Hematopoietic multipotent progenitor cell (in vitro differentiated cells): Measurements from ENCODE around the gene DNM1. TPM values are rescaled to one million over a fixed set of nuclear protein-coding genes. Genes with fewer than 3 reads are reported as not detected.
A peak's percentile ranks its signal among the peaks of the same experiment; 100 is the strongest.

Source experiments
- DNase-seq, 3 donors: peaks; one replicate each; pipeline ENCODE4 v3.0.0-alpha.2; 2011 to 2015; ENCODE audit warnings: low read depth in 2 of 3, low spot score in 2 of 3
- total RNA-seq: library from RNA; depleted of rRNA; stranded (reverse); fragments of >200 nt; gene quantifications from one replicate; pipeline ENCODE4 v1.2.3, GENCODE V29; 2012

The DNM1 gene
- 11.0 TPM for total RNA-seq

DNA sequence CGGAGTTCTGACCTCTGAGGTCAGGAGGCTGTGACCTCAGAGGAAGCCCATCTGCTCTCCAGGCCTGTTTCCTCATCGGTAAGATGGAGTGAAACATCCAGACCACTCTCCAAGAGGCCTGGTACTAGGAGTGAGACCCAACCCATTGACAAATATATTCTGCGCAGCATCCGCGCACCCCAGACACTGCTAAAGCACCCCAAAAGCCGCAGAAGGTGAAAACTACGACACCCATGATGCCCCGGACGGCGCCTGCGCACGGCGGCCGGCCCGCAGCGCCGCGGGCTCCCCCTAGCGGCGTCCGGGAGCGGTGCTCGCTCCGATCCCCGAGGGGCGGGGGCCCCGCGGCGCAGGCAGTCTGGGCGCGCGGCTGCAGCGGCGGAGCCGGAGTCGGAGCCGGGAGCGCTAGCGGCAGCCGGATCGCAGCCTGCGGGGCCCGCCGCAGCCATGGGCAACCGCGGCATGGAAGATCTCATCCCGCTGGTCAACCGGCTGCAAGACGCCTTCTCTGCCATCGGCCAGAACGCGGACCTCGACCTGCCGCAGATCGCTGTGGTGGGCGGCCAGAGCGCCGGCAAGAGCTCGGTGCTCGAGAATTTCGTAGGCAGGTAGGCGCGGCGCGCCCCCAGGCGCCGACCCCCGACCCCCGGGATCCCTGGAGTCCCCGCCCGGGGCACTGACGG lies at the start of gene DNM1:
Gene DNM1, plus strand, starts transcription at position 356 of the 683 bp plus-strand sequence. Its CDS starts 92 bp downstream, at position 448.
- peak; percentile 65 to 72 (median 68) for DNase-seq

DNA sequence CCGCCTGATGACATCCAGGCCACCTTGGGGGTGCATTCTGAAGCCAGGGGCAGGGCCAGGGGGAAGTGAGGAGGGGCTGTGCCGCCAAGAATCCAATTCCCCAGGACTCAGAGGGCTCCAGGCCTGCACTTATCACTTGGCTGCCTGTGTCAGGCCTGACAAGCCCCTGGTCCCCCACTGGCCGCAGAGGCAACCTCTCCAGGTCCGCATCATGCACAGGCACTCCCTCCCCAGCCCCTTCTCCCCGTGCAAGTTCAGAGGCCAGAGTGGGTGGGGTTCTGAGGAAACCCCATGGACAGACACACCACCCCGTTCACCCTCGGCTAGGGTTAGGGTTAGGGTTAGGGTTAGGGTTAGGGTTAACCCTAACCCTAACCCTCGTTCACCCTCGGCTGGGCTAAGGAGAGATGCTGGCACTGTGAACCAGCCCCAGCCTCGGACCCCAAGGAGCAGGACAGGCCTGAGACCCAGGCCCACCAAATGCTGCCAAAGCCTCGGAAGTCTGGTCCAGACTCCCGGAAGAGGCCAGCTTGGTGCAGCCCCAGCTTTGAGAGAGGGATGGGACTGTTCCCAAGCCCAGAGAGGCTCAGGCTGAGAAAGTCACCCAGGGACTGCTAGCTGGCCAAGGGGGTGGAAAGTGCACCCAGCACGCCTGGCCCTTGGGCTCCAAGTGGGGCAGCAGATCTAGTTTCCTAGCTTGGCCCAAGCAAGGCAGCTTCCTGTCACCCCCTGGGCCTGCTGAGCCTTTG lies 49.1 kb upstream of the DNM1 start:
- no peak for DNase-seq

DNA sequence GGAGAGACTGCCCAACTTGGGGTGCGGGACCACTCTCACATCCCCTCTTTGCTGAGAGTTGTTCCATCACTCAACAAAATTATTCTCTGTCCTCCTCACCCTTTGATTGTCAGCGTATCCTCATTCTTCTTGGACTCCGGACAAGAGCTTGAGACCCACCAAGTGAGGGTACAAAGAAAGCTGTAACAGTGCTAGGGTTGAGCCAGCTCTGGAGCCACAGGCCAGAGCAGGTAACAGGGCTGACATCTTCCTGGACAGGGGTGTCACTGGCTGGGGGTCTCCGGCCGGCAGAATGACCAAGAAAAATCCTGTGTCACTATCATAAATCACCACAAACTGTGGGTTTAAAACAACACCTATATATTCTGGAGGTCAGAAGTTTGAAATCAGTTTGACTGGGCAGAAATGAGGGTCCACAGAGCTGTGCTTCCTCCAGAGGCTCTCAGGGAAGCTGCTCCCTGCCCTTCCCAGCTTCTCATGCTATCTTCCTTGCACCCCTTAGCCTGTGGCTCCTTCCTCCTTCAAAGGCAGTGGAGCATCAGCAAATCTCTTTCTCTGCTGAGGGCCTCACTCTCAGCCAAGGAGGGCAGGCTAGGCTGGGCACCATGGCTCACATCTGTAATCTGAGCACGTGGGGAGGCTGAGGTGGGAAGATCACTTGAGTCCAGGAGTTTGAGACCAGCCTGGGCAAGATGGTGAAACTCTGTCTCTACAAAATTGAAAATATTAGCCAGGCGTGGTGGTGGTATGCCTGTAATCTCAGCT lies 47.3 kb upstream of the DNM1 start:
- DNase-seq, result no peak

DNA sequence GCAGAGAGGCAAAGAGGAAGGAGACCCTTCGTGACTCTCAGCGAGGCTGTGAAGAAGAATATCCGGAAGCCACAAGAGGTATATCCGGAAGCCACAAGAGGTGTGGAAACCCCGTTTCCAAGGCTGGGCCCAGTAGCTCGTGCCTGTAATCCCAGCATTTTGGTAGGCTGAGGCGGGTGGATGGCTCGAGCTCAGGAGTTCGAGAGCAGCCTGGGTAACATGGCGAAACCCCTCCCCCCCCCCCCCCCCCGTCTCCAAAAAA lies 43.7 kb upstream of the DNM1 start:
- peak; percentile 31 to 69 (median 54) for DNase-seq

DNA sequence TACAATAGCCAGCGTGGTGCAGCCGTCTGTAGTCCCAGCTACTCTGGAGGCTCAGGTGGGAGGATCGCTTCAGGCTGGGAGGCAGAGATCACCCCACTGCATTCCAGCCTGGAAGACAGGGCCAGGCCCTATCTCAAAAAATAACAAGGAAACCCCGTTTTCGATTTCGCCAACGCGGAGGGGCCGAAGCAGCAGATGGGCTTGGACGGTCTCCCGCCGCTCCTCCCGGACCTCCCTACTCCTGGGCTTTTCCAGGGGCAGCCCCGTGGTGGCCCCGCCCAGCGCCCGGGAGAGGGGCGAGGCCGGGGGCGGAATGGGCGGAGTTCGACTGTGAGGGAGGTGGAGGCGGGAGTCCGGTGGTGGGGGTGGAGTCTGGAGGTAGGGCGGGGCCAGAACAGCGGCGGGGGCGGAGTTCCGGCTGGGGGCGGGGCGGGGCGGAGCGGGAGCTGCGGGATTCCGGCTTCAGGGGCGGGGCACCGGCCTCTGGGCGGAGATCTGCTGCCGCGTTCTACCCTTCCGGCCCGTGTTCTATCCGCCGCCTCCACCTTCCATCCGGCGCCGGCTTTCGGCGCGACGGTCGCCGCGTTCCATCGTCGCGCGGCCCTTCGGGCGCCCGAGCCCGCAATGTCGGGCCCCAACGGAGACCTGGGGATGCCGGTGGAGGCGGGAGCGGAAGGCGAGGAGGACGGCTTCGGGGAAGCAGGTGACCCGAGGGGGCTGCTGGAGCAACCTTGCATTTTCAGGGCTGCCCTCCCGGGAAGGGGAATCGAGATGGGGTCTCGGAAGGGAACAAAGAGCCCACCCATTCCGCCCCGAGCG lies 43.2 kb upstream of the DNM1 start, which contains the start of gene BBLN:
Gene BBLN, plus strand, starts transcription at position 482 of the 819 bp plus-strand sequence. Its CDS starts 143 bp downstream, at position 625.
- peak; percentile 83 to 89 (median 88) for DNase-seq

DNA sequence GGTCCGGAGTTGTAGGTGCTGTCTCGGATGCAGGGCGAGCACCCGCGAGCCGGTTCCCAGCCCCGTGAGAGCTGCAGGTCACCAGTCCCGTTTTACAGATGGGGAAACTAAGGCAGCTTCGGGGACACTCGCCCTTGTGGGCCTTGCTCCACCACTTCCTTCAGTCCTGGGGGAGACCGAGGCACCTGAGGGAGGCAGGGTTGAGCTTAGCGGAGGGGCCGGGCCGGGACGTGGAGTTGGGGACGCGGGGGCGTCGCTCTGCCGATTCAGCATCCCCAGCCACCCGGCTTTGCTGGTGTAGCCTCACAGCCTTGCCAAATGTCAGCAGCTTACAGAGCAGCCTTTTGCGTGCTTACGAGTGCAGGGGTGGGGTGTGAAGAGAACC lies 42.6 kb upstream of the DNM1 start:
- peak in 2 of 3 donors; percentile 15 to 19 for DNase-seq

DNA sequence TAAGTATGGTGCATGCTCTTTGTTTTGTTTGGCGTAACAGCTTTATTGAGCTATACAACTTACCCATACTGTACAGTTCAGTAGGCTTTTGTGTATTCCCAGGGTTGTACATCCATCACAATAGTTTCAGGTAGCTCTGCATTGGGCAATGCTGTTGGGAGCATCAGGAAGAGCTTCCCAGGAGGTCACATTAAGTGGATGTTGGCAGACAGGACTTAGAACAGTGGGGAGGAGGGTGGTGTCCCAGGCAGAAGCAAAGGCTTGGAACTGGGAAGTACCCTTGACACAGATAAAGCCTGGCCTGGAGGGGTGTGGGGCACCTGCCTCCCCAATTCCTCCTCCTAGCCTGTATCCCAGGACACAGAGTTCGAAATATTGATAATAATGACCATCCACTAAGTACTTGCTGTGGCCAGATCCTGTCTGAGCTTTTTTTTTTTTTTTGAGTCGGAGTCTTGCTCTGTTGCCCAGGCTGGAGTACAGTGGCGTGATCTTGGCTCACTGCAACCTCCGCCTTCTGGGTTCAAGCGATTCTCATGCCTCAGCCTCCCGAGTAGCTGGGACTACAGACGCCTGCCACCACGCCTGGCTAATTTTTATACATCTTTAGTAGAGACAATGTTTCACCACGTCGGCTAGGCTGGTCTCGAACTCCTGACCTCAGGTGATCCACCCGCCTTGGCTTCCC lies 41.8 kb upstream of the DNM1 start:
- DNase-seq, result no peak

DNA sequence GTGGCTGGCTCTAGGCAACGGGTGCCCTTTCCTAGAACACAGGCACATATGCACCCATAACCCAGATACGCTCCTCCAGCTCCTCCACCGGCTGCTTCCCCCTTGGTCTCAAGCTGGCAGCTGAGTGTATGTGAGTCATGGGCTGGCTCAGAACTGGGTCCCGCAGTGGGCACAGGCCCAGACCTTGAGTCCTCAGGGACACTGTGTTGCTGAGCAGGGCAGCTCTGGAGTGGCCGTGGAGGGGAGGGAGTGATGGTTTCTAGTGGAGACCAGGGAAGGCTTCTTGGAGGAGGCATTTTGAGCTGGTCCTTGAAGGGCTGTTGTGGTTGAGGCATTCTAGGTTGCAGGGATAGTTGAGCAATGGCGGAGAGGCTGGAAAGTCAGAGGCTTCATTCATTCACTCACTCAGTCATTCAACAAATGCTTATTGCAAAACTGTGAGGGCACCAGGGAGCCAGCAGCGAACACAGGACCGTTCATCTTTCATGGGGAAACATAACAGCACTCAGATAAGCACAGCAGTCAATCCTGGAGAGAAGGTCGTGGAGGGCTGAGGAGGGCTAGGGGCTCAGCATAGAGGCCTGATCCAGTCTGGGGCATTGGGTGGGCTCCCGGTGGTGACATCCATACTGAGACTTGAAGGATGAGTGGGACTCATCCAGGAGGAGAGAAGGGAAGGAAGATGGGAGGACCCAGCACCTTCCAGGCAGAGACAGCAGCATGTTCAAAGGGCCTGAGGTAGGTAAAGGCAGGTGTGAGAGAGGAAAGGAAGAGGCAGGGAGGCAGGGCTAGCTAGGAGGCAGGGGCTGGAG lies 40.8 kb upstream of the DNM1 start:
- no peak for DNase-seq

DNA sequence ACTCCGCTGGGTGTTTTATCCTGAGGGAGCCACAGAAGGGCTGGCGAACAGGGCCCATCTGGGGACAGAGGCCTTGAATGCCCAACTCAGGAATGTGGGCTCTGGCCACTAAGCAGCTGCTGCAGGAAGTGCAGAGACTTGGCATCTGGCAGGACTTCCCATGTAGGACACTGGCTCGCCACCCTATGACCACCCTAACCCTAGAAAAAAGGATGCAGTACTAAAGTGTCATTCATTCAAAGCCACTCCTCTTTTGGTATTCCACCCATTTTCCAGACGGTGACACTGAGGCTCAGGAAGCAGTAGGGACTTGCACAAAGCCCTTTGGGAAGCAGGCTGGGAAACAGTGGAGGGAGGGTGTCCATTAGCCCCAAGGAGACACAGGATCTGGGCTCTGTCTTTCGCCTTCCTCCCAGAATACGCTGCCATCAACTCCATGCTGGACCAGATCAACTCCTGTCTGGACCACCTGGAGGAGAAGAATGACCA lies 40.1 kb upstream of the DNM1 start:
- no peak for DNase-seq

DNA sequence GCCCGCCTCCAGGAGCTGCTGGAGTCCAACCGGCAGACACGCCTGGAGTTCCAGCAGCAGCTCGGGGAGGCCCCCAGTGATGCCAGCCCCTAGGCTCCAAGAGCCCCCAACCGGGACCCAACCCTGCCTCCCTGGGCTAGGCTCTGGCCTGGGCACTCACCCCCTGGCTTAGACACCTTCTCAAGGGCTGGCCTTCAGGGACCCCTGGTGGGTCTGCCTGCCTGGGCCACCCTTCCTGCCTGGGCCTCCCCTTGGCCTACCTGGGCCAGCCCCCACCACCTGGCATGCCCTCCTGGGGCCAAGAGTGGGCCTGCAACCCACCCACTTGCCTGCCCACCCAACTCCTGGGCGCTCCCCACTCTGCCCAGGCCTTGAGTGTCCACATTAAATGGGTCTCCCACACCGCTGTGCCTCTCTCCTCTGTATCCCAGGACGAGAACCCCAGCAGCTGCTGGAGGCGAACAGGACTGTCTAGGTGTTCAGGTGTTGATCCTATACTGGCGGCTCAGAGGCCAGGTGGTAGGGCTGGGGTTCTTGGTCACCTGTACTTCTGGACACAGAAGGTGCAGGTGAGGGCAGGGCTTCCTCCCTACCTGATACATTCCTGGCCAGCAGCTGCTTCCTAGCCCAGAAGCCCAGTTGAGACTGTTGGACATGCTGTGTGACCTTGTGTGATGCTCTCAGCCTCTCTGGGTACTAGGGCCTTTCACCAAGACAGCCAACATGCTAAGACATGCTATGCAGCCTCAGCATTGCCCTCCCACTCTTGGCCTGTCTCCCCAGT lies 39.5 kb upstream of the DNM1 start:
- no peak for DNase-seq

DNA sequence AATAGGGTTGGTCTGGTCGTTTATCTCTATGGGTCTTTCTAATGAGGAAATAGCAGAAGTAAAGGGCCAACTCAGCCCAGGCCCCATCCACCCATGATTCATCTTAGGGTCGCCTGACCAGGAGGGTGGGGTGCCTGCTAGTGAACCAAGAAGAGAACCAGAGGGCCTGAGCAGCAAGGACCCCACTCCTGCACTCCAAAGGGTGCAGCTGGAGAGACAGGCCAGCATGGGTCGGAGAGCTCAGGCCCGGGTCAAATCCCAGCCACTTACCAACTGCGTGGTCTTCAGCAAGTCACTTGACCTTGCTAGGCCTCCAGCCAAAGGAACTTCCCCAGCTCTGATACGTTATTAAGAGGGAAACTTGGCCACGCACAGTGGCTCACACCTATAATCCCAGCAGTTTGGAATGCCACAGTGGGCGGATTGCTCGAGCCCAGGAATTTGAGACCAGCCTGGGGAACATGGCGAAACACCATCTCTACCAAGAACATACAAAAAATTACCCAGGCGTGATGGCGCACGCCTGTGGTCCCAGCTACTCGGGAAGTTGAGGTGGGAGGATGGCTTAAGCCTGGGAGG lies 38.8 kb upstream of the DNM1 start:
- no peak for DNase-seq

DNA sequence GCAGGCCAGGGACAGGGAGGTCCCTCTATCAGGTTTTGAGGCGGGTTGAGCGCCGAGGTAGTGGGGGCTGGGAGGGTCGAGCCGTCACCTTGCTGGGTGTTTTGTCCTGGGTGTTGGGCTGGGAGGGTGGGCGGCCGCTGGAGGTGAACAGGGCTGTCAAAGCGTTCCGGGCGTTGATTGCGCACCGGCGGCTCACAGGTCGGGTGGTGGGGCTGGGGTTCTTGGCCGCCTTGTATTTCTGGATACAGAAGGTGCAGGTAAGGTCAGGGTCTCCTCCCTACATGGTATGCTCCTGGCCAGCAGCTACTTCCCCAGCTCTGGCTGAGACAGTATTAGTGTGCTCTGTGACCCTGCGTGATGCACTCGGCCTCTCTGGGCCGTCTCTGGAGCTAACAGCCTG lies 37.0 kb upstream of the DNM1 start:
- no peak for DNase-seq

DNA sequence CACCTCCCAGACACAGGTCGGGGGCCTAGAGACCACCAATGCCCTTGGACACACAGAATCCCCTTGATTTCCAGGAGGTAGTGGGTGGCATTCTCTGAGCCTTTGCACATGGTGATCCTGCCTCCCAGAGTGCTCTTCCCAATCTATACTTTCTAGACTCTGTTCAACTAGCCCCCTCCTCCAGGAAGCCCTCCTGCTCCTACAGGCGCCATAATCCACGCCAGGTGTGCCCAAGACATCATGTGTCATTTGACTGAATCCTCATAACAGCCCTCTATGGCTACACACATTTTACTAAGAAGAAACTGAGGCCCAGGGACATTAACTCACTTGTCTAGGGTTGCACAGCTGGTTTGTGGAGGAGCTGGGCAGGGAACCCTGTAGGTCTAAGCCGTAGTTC lies 36.0 kb upstream of the DNM1 start:
- no peak for DNase-seq

DNA sequence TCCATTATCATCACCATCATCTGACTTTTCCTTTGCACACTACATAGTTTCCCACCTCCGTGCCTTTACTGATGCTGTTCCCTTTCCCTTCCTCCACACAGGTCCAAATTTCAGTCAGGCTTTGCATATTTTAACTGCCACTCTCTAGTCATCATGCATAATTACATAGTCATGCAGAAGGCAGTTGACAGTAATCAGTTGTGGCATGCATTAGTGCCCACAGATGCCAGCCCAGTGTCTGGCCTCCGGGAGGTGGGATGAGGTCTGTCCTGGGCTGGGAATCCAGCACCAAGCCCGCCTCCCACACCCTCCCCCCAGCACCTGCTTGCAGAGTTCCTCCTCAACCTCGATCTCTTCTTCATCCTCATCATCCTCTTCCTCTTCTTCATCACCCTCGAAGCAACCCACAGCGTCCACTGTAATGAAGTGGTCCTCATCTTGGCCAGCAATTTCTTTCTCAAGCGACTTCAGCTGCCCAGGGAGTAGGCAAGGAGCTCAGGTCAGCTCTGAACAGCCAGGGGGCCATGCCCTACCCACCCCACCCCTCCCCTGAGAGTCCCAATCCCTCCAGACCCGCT lies 34.4 kb upstream of the DNM1 start:
- DNase-seq, result no peak

DNA sequence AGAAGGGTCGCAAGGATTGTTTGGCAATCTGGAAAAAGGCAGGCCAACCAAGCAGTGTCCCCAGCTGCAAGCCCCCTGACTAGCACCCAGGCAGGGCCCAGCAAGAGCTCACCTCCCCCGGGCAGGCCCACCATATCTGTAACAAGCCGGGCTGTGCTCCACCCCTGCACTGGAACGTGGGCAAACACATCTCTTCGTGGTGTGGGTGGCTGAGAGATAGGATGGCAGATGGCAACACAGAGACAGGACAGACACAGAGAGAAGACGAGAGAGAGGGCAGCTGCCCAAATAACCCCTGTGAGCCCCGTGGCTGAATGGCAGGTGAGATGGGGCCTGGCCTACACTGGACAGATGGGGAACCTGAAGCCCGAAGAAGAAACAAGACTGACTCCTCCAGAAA lies 33.7 kb upstream of the DNM1 start:
- DNase-seq, result no peak

DNA sequence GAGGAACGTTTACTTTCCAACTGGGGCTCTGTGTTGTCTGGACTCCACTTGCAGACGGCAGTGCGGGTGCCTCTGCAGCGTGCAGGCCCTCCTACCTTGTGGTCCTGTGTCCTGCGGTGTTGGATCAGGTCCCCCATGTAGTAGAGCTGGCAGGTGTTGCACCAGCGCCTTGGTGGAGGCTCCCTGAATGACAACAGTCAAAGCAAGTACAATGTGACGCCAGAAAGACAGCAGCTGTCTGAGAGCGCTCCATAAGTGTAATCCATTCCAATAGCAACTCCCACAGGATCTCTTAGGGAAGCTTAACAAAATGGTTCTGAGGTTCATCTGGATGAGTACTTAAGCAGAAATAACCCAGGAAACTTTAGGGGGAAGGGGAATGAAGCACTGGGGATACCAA lies 33.3 kb upstream of the DNM1 start:
- DNase-seq, result no peak

DNA sequence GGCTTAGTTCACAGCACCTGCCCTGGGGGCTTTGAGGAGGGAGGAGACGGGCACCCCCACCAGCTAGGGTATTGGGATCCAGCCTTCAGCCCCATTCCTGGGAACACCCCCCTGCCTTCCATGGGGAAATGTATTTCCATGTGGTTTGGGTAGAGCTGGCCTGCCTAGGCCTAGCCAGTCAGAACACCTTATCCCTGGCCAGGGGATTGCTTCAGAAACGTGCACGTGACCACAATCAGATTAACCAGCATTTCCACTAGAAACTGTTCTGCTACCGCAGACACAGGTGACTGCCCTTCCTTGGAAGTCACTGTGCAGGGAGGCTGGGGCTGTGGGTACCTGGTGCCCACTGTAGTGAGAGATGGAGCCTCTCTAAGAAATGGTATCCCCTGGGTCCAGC lies 29.1 kb upstream of the DNM1 start:
- no peak for DNase-seq

DNA sequence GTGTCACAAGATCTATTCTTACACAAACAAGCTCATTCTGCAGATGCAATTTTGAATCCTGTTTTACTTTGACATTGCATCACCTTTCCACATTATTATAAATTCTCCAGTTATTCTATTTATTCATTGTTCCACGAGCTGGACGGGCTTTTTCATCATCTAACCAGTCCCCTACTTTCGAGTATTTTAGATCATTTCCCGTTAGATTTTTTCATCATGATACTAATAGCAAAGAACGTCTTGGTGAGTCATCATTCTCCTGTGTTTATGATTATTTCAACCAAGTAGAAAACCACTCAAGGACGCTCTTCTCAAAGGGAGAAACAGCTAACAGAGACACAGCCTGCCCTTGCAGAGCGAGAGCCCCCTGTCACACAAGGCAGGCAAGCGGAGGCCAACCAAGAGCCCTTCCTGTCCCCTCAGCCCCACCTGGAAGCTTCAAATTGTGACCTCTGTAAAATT lies 28.0 kb upstream of the DNM1 start:
- no peak for DNase-seq
